T-helper 2 cell treated with Interferon-gamma antibody and Interleukin-4, amounts not matched to agents 100 ng/mL and 5 ng/mL, for 36 hours (primary cell): ENCODE results near the gene CDH4. TPM values are rescaled to one million over a fixed set of nuclear protein-coding genes. Genes with fewer than 3 reads are reported as not detected.
"Not testable (repeated sequence)": the region's sequence is repeated elsewhere in the genome, so short reads cannot be mapped to it uniquely, and the experiment has no call there.

Source experiments
- intact Hi-C: fragments of 100-400 bp; cut with micrococcal nuclease; formaldehyde crosslinking; loops from one replicate; pipeline ENCODE4 v1.15.1; 2023
- total RNA-seq: library from RNA; stranded (reverse); gene quantifications from 2 replicates; pipeline ENCODE4 v1.2.3, GENCODE V29; 2022

Gene CDH4
- total RNA-seq, 1 donor from 2014 or later, result not detected

DNA sequence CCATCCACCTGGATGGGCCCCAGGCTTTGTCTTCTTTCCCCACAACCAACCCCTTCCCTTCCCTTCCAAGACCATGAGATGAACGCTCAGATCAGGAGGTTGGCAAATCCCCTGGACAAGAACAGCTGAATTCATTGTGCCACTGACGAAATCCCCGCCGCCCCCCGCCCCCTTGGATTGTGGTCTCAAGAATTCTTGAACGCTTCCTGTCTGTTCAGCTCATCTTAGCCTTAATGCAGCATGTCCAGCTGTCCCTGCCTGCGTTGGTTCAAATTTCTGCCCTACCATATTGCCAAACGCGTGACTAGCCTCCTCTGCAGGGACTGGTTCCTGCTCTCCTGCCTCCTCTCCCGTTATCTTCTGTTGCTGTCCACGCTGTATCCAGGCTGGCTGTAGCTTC lies 133.2 kb downstream of the CDH4 start:
- intact Hi-C loops, result no loop called here

DNA sequence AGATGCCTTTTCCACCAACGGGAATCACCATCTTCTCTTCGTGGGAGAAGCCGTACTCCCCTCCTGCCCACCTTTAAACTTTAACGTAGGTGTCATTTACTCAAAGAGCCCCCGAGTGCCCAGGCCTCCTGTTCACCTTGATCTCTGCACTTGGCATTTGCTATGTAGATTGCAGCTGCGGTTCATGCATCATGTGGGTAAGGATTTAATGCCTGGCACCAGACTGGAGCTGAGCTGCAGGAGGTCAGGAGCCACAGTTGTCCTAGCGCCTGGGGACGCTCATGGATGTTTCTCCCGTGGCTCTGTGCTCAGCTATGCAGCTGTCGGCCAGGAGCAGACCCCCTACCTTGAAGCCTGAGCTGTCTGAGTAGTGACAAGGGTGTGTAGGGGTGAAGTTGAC lies 133.7 kb downstream of the CDH4 start:
- intact Hi-C loops, result no loop called here

DNA sequence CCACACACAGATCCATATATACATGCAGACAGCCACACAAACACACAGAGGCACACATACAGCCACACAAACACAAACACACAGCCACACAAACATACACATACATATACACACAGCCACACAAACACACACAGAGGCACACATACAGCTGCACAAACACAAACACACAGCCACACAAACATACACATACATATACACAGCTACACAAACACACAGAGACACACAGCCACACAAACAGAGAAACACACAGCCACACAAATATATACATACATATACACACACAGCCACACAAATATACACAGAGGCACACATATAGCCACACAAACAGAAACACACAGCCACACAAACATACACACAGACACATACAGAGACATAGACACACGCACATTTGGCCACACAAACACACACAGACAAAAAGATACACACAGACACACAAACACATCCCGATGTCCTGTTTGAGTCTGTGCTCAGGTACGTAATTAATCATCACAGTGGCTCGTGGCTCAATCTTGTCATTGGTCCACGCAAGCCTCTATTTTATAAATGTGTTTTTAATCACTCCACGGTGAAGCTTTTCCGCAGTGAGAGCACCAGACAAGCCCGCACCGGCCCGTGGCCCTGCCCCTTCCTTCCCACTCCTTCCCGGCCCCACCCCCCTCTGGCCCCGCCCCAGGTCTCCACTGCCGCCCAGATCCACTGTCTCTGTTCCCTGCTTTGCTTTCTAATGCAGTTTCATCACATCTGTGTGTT lies 135.3 kb downstream of the CDH4 start:
- intact Hi-C loops, result no loop called here

DNA sequence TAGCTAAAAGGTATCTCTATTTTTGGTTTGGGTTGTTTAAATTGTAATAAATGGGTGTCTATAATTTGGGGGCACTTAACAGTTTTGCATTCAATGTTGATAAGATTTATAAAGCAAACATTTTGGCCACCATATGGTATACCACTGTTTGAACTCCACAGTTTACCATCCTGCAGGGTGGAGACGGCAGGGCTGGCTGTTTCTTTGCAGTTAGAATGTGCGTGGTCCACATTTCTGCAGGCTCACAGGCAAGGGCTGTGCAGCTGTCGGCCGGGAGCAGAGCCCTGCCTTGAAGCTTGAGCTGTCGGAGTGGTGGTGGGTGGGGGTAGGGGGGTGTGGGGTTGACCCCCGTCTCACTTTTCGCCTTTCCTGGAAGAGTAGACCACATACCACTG lies 135.9 kb downstream of the CDH4 start:
- intact Hi-C loops, result no loop called here

DNA sequence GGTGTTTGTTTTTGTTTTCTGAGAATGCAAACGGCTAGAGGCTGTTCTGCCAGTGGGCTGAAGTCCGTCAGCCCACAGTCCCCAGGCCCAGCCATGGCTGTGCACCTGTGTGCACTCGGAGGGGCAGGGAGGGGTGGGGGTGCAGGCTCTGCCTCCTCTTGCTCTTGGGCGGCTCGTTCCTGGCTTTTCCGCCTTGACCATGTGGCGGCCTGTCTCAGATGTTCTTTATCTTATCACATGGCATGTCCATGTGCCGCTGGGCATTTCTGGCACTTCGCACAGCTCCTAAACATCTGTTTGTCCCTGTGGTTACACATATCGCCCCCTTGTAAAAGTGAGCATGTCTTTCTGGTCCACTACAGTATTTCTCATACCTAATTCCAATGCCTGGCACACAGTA lies 137.0 kb downstream of the CDH4 start:
- intact Hi-C loops, result no loop called here

DNA sequence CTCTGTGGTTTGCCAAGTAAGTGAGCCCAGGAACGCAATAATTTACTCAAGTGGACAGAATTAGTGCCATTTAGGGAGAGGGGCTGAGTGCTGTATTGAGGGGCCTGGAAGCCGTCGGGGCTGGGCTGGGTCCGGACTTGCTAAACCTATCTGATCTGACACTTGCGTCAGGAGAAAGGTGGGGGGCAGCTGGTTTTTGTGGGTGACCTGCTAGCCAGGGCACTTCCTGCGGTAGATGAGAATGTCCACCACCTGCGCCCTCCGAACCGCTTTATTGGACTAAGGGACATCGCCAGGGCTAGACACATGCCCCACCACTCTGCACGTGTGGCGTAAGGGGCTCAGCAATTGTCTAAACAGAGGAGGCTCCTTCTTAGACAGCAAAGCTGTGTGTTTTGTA lies 139.1 kb downstream of the CDH4 start:
- intact Hi-C loops, result no loop called here

DNA sequence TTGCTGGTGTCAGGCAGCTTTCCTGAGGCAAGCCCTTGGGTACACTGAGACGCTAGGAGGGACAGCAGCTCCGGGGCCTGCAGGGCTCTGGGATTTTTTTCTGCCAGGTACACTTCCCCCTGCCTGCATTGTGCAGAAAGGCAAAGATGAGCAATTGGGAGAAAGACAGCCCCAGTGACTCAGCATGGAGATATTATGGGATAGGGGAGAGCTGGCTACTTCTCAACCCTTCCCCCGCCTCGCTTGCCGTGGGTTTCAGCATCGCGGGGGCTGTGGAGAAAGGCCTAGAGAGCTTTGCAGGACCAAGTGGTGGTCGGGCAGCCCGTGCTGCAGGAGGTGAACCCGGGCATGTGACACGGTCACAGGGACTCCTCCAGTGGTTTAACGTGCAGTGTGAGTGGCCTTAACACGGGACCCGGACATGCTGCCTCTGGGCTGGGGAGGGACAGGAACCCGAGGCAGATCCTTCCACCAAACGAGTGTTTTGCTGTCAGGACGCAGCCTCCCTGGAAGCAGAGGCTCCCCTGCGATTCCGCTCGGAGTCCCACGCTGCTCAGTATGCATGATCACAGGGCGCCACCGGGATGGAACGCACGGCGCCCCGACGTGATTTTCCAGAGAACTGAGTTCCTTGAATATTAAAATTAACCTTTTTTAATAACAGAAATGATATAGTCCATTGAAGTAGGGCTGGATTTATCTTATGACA lies 139.9 kb downstream of the CDH4 start:
- intact Hi-C loops, result no loop called here

DNA sequence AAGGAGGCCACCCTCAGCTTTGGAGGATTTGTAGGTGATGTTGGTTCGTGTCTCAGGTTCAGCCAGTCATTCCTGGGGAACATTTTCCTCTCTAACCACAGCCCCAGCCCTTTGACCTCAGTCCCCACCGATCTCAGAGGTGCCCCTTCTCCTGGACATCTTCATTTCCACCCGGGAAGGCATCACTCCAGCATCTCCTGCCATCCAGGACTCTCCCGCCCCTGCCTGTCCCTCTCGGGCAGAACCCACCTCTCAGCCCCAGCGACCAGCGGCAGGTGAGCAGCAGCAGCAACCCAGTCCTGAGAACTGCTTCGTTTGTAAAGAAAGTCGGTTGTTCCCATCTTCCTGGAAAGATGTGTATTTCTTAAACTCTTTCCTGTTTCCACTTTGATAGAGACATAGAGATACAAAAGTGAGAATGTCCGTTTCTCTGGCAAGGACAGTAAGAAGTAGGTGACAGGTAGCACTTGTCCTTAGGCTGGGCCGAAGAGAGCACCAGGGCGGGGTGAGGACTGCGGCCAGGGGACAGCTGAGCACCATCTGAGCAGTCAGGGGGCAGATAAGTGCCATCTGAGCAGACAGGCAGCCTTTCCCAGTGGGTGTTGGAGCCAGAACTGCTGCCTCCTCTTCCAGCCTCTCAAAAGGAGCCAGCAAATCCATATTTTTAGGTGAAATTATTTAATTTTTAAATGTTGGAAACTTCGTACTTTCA lies 142.2 kb downstream of the CDH4 start:
- intact Hi-C loops, result no loop called here

DNA sequence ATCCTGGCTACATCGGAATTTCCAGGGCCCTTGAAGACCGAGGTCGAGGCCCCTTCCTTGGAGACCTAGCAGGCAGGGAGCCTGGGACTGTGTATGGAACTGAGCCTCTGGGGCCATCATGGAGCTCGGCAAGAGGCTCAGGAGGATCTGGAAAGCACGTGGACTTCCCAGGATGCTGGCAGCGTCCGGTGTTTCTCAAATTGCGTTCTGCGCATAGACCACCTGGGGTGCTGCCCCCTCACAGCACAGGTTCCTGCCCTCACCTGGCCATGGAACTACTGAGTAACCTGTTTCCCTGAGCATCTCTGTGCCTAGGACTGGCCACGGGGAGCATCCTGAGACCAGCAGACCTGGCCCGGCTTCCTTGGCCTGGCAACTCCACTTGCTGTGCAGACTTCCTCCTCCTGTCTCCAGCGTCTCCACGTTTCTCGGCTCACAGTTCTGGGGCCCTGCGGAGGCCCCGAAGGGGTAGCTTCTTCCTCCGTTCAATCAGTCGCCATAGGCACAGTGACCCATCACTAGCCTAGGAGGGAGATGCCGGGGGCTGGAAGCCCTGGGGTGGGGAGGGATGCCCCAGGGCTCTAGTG lies 144.3 kb downstream of the CDH4 start:
- intact Hi-C loops, result no loop called here

DNA sequence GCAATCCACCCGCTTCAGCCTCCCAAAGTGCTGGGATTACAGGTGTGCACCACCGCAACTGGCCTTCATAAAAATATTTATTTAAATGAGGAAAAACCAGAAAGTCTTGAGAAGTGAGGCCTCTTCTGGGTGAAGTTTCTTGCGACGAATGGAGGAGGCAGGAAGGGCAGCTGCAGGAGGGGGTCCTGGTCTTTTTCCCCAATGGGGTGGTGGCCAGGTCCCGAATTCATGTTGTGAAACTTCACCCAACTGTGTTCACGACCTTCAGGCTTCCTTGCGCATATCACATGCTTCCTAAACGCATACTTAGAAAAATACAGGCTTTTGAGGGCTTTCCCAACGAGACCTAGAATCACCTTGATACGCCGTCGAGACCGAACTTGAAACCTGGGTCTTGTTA lies 145.1 kb downstream of the CDH4 start:
- intact Hi-C loops, result no loop called here

DNA sequence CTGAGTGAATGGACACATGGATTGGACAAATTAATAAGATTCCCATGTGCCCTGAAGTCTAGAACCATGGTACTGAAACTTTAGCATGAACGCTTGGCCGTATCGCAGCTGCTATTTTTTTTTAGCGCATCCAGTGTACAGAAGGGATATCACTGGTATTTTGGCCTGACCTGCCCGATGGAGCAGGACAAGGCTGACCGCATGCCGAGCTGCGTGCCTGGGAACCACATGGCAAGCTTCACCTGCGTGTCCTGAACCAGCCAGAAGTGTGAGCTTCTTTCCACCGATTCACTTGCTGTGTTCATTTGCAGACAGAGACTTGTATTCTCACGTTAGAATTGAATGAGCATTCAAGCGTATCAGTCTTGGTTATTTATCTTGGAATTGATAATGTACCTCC lies 145.7 kb downstream of the CDH4 start:
- intact Hi-C loops, result no loop called here

DNA sequence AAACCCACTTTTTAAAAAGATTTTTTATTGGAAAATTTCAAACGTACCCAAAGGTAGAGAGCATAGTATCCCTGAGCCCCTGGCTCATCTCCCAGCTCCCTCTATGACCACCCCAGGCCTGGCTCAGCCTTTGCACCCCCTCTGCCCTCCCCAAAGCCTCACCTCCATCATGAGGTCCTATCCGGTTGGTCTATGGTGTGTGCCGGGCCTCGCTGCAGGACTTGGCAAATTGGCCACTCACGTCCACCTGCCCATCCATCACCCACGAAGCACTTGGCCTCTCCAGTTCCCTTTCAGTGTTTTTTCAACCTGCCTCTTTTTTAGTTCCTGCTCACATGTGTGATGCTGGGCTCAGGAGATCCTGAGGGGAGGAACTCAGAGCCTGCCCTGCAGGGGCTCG lies 147.4 kb downstream of the CDH4 start:
- intact Hi-C loops, result no loop called here

DNA sequence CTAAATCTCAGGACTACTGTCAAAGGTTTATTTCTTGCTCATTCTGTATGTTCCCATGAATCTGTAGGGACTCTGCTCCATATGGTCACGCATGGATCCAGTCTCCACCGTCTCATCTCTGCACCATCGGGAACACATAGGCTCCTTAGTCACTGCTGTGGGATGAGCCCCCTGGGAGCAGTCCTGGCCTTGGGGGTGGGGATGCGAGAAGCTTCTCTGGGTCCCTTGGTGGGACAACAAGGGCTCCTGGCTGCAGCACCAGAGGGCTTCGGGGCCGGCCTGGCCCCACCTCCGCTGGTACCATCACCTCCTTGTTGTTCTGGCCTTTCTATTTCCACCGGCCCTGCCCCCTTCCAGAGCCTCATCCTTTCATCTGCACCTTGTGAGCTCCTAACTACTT lies 148.4 kb downstream of the CDH4 start:
- intact Hi-C loops, result no loop called here

DNA sequence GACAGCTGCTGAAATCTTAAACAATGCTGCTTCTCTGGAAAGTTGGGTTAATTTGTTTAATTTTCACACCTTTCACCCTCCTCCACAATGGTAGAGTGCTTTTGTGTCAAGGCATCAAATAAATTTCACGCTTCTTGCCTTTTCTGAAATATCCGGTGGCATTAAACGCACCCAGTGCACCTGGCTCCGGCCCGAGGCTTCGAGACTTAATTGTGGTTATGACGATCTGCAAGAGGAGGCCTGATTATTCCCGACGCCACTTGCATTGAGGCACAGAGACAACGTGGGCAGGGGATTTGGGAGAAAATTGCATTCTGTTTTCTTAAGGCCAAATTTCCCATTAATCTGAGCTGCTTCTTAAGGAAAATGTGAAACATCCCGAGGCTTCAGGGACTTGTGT lies 152.2 kb downstream of the CDH4 start:
- intact Hi-C loops, result no loop called here

DNA sequence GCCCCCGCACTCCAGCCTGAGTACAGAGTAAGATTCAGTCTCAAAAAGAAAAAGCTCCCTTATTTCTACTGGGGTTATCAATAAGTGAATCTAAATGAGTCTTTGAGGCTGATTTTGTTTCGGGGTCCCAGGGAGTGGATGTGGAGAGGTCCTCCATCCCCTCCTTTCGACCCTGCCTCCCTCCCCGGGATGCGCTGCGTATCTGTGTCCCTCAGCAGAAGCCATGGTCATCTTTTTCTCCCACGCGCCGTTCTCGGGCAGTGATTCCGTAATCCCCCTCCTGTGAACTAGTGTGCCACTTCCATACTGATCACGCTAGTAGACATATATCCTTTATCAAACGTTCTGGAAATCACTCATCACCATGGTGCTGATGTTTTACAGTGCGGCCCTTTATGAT lies 152.9 kb downstream of the CDH4 start:
- intact Hi-C loops, result no loop called here

DNA sequence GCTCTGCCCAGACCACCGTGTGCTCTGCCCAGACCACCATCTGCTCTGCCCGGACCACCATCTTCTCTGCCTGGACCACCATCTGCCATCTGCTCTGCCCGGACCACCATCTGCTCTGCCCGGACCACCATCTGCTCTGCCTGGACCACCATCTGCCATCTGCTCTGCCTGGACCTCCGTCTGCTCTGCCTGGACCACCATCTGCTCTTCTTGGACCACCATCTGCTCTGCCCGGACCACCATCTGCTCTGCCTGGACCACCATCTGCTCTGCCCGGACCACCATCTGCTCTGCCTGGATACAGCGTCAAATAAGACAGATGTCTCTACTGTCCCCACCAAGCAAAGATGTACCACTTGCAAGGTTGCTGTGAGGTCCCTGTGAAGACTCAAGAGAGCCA lies 154.7 kb downstream of the CDH4 start:
- intact Hi-C loops, result not testable (repeated sequence)

DNA sequence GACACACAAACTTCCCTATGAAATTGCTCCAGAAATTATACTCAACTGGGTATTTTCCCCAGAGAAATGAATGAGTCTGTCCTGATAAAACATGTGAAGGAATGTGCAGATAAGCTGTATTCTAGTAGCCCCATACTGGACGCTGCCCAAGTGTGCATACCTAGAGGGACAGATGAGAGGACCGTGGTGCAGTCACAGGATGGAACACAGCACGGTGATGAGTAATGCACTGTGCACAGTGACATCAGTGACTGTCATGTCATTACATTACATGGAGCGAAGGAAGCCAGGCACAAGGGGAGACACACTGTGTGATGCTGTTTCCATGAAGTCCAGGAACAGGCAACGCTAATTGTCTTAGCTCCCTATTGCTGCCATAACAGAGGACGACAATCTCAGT lies 155.5 kb downstream of the CDH4 start:
- intact Hi-C loops, result no loop called here

DNA sequence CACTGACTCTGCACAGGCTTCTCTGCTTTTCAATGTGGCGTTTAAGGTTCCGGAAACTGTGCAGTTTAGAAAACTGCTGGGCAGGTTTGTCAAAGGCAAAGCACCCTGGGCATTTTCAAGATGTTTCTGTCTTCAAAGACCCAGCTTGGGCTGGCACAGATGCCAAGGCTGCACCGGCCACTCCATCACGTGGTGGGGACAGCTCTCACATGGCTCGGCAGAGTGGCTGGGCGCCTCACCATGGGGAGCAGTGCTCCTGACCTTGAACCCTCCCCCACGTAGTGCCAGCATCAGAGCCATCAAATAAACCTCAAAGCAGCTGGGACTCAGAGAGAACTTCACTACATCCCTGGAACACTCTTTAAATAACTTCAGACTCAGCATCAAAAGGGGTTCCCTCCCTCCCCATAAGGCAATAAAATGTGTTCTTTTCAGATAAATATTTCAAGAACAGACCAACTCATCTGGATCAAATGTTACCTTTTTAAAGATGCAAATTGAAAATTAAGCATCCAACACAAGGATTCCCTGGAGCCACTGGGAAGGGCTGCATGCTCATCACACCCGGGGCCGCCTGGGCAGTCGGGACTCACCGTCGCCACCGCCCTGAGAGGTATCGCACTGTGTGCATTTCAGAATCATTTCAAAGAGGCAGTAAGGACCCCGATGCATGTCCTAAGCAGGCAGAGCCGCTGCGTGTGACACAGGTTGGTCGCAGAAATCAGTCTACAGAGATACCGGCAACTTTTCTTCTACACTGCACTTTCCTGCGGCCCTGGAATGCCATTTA lies 157.1 kb downstream of the CDH4 start:
- intact Hi-C loops, result no loop called here

DNA sequence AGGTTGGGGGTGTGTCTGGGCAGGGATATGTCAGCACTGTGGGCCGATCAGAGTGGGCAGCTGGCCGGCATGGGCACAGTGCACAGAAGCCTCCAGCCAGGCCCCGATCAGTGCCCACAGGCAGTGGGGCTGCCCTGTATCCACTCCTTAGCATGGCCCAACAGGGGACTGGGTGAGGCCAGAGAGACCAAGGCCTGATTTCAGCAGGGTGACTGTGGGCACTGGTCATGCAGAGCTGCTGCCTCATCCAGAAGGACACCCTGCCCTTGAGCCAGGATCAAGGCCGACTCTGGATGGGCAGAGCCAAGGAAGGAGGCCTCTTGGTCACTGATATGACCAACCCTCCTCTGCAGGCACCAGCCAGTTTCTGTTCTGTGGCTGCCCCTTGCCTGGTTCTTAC lies 159.7 kb downstream of the CDH4 start:
- intact Hi-C loops, result no loop called here

DNA sequence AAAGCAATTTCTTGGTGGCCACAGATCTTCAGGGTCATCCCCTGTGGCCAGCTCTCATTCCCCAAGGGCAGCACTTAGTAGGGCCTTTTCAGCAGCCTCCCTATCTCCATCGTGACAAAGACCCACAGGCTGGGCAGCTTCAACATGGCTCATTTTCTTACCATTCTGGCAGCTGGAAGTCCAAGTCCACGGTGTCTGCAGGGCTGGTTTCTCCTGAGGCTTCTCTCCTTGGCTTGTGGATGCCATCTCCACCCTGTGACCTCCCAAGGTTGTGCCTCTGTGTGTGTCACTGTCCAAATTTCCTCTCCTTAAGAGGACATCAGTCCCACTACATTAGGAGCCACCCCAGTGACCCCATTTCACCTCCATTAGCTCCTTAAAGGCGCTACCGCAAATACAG lies 161.7 kb downstream of the CDH4 start:
- intact Hi-C loops, result no loop called here

DNA sequence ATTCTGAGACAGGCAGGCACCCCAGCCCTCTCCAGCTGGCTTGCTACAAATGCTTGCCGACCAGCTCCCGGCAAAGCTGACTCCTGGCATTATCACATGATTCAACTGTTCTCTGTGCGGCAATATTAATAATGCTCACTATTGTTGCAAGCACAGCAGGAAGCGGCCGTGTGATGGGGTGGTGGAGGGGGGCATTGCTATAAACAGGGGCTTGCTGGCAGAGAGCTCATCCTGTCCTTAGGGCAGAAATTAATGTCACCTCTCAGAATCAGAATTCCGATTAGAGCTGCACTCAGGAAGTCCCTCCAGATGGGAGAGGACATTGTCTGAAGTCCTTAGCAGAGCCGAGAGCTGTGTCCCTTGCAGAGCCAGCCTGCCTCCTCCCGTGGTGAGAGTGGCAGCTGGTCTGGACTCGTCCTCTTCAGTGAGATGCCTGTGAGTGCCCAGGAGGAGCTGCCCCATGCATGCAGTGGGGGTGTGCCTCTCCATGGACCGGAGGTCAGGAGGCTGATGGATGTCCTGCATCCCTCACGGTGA lies 162.5 kb downstream of the CDH4 start:
- intact Hi-C loops, result no loop called here
